GM12878 (cell line): ENCODE results near the gene NSL1. TPM values are rescaled to one million over a fixed set of nuclear protein-coding genes. Genes with fewer than 3 reads are reported as not detected.

Source experiments
- ATAC-seq: fragments of 200-7000 bp; cut with Tn5 transposase; 3 replicates; pipeline ENCODE4 v1.9.1; 2020; ENCODE audit warnings: mild to moderate bottlenecking, moderate library complexity
- BruUV-seq: library from RNA; stranded (reverse); fragments of 400-500 nt; replicated peaks from 2 replicates; lab custom pipeline; 2021; lab: Mats Ljungman, UMichigan
- CTCF ChIA-PET: fragments of 300-600 bp; sonication (Branson Sonifier 250); formaldehyde crosslinking; extraction: SDS; loops from one replicate; lab custom pipeline; 2021; ENCODE audit warnings: inconsistent platforms; lab: Yijun Ruan, JAX
- POLR2A ChIA-PET: fragments of 350-600 bp; formaldehyde crosslinking; extraction: SDS; loops from one replicate; lab custom pipeline; 2021; ENCODE audit warnings: inconsistent platforms; lab: Charles Lee
- RAD21 ChIA-PET: fragments of 300-600 bp; sonication (Branson Sonifier 250); formaldehyde crosslinking; loops from one replicate; lab custom pipeline; 2023; ENCODE audit warnings: antibody characterized with exemption; ENCODE audit not compliant: unreplicated experiment; lab: Charles Lee
- SMC1A ChIA-PET: fragments of 300-600 bp; sonication (Branson Sonifier 250); formaldehyde crosslinking; loops from one replicate; lab custom pipeline; 2023; ENCODE audit not compliant: unreplicated experiment, uncharacterized antibody; lab: Charles Lee
- DNase-seq: peaks from one replicate; pipeline ENCODE4 v3.0.0-alpha.2; 2011; ENCODE audit warnings: low read depth, low spot score
- FAIRE-seq: peaks from 3 replicates; lab custom pipeline; 2011; peaks lifted over from hg19 to GRCh38; lab: Jason Lieb, UNC
- H2AFZ ChIP-seq: 2 replicates; pipeline ENCODE4 v1.6.0; 2011; ENCODE audit warnings: low read depth, low read length, control low read depth; ENCODE audit not compliant: control insufficient read depth
- H3K27ac ChIP-seq: 2 replicates; pipeline ENCODE4 v1.5.1; 2011; ENCODE audit warnings: control low read depth; ENCODE audit not compliant: control insufficient read depth, insufficient read depth
- H3K27me3 ChIP-seq, 2 experiments: replicated peaks in 1 of 2; 2 replicates each; pipeline versions ENCODE4 v1.6.0 to v1.6.1; 2011; ENCODE audit warnings: low read length in 1 of 2; ENCODE audit not compliant: control insufficient read depth in 2 of 2, insufficient read depth in 2 of 2
- H3K36me3 ChIP-seq, 2 experiments: 2 replicates each; pipeline ENCODE4 v1.5.1; 2011; ENCODE audit warnings: low read length in 1 of 2; ENCODE audit not compliant: control insufficient read depth in 2 of 2, insufficient read depth in 2 of 2
- H3K4me1 ChIP-seq: 2 replicates; pipeline ENCODE4 v1.6.1; 2011; ENCODE audit warnings: mild to moderate bottlenecking, low read length, moderate library complexity, mixed read lengths; ENCODE audit not compliant: control insufficient read depth, insufficient read depth
- H3K4me2 ChIP-seq: 2 replicates; pipeline ENCODE4 v1.6.0; 2011; ENCODE audit warnings: control low read depth; ENCODE audit not compliant: control insufficient read depth, insufficient read depth
- H3K4me3 ChIP-seq: fragments of 200-600 bp; sonication (generic); 2 replicates; pipeline ENCODE4 v1.5.1; 2016
- H3K79me2 ChIP-seq: 2 replicates; pipeline ENCODE4 v1.6.0; 2011; ENCODE audit warnings: low read length; ENCODE audit not compliant: control insufficient read depth, insufficient read depth
- H3K9ac ChIP-seq: 2 replicates; pipeline ENCODE4 v1.8.0; 2011; ENCODE audit warnings: low read length, control low read depth, mixed read lengths; ENCODE audit not compliant: control insufficient read depth, insufficient read depth
- H3K9me3 ChIP-seq: replicated peaks from 3 replicates; pipeline ENCODE4 v1.5.1; 2011; ENCODE audit warnings: mild to moderate bottlenecking, low read length; ENCODE audit not compliant: control insufficient read depth, insufficient read depth
- H4K20me1 ChIP-seq: 2 replicates; pipeline ENCODE4 v1.6.0; 2011; ENCODE audit not compliant: control insufficient read depth, insufficient read depth
- EED ChIP-seq: sonication (generic); IDR thresholded peaks from 2 replicates; pipeline ENCODE4 v1.6.1; 2016; ENCODE audit warnings: antibody characterized with exemption, low read depth
- EZH2 ChIP-seq: IDR thresholded peaks from 2 replicates; pipeline ENCODE4 v1.6.1; 2012; ENCODE audit warnings: low read depth, mild to moderate bottlenecking, control low read depth, inconsistent platforms, low read length, borderline replicate concordance; ENCODE audit not compliant: control insufficient read depth
- FOS ChIP-seq: IDR thresholded peaks from 3 replicates; pipeline ENCODE4 v1.6.1; 2011; ENCODE audit warnings: borderline replicate concordance; ENCODE audit not compliant: insufficient read length; ENCODE audit errors: extremely low read depth
- IKZF2 ChIP-seq, 2 experiments: fragments of 450-650 bp; IDR thresholded peaks; 2 replicates each; pipeline ENCODE4 v1.6.1; 2017; ENCODE audit warnings: mild to moderate bottlenecking in 2 of 2, moderate library complexity in 2 of 2
- JUNB ChIP-seq: IDR thresholded peaks from 2 replicates; pipeline ENCODE4 v1.6.1; 2016; ENCODE audit warnings: antibody characterized with exemption, mild to moderate bottlenecking
- PBX3 ChIP-seq: IDR thresholded peaks from 2 replicates; pipeline ENCODE4 v1.6.1; 2011; ENCODE audit warnings: mild to moderate bottlenecking, low read depth, low read length, moderate library complexity; ENCODE audit not compliant: insufficient replicate concordance
- REST ChIP-seq: IDR thresholded peaks from 2 replicates; pipeline ENCODE4 v1.6.1; 2012; ENCODE audit warnings: mild to moderate bottlenecking, low read depth, low read length
- USF2 ChIP-seq: IDR thresholded peaks from 2 replicates; pipeline ENCODE4 v1.6.1; 2011; ENCODE audit warnings: low read depth, low read length, improper control_type of control experiment, borderline replicate concordance
- ZNF687 ChIP-seq: fragments of 450-650 bp; IDR thresholded peaks from 2 replicates; pipeline ENCODE4 v1.6.1; 2017; ENCODE audit warnings: mild to moderate bottlenecking, moderate library complexity
- WGBS: methylation state at CpG from one replicate; pipeline ENCODE4 v1.1.6; 2016; ENCODE audit warnings: low lambda C conversion rate; ENCODE audit not compliant: insufficient replicate concordance, insufficient coverage; ENCODE audit errors: missing lambda C conversion rate; 5-methylcytosine and 5-hydroxymethylcytosine counted together
- in situ Hi-C: fragments of 300-500 bp; cut with MboI; formaldehyde crosslinking; loops from 9 replicates; pipeline ENCODE4 v1.14.3; 2018; ENCODE audit warnings: mixed read lengths
- intact Hi-C: fragments of 100-400 bp; cut with micrococcal nuclease; formaldehyde crosslinking; loops from one replicate; pipeline ENCODE4 v1.14.2; 2022; ENCODE audit not compliant: unreplicated experiment
- polyA plus RNA-seq, 11 experiments: library from polyadenylated mRNA; depleted of rRNA in 4 of 11; unstranded in 6 of 11; stranded (reverse) in 5 of 11; fragments of >200 nt; fragmentation: Nextera tagmentation in 4 of 11; fragmentation: Illumina TruSeq in 1 of 11; extraction: Ambion mirVana in 4 of 11; extraction: Trizol in 1 of 11; gene quantifications; 1 replicate in 1 of 11; 2 replicates in 10 of 11; pipeline versions ENCODE4 v1.2.1 to v1.2.3, GENCODE V29; 2011 to 2016; ENCODE audit warnings: inconsistent platforms in 2 of 11, missing spikeins in 2 of 11, low read depth in 1 of 11
- total RNA-seq, 4 experiments: library from RNA; depleted of rRNA in 3 of 4; stranded (reverse); fragments of >200 nt in 3 of 4; fragmentation: Illumina TruSeq in 1 of 4; extraction: Trizol in 1 of 4; gene quantifications; 2 replicates each; pipeline versions ENCODE4 v1.2.1 to v1.2.3, GENCODE V29; 2013 to 2021
- TF ChIP-seq, protein P1 (sequence below): fragments of 450-650 bp; IDR thresholded peaks from 2 replicates; pipeline ENCODE4 v1.6.1; 2017; ENCODE audit warnings: mild to moderate bottlenecking, low read depth, inconsistent platforms; ENCODE audit not compliant: poor library complexity, severe bottlenecking

Gene NSL1
- total and polyA plus RNA-seq, 10 of the 15 experiments (the other 5 are each of a cell fraction or from before 2014, with no cell fraction given), result 36.7 to 74.2 (median 46.4) TPM

GRCh38 chr1:212805767-212806166 lies 14.2 kb upstream of the NSL1 start:
- peak; percentile 36; the same call in 2 of the 3 replicates for ATAC-seq
- intact Hi-C loops (no loop called here), in situ Hi-C loops (no loop called here)
- no peak overlapping the region for H3K9ac ChIP-seq
- no peaks in the 10 kb centered on the region for H3K27me3 ChIP-seq
- no peak overlapping the region for H3K27ac ChIP-seq
- H3K4me1 ChIP-seq, result no peaks in the 10 kb centered on the region
- no peak overlapping the region for H3K4me2 ChIP-seq
- 78% methylated on average over 3 of the region's 3 CpGs for WGBS
- ChIA-PET RAD21 (interaction anchor here (1.2 to 1.5 kb wide), 2 partner anchors 9 to 265 kb away, joined by 3 to 4 read pairs; no protein-coding TSS in a partner anchor), SMC1A (interaction anchor here (0.7 to 3.0 kb wide), 6 partner anchors 9 to 157 kb away, joined by 3 to 9 read pairs (median 3); no protein-coding TSS in a partner anchor), CTCF (interaction anchor here (0.6 to 2.4 kb wide), 5 partner anchors 9 to 190 kb away, joined by 3 to 12 read pairs (median 4); no protein-coding TSS in a partner anchor), POLR2A (interaction anchor here (0.6 to 1.0 kb wide), 4 partner anchors 11 to 87 kb away, joined by 3 to 6 read pairs (median 4); no protein-coding TSS in a partner anchor)
- H4K20me1 ChIP-seq, result no peaks in the 10 kb centered on the region
- no peaks in the 10 kb centered on the region for H3K9me3 ChIP-seq
- H3K4me3 ChIP-seq, result no peak overlapping the region
- no peaks in the 10 kb centered on the region for H3K79me2 ChIP-seq
- FAIRE-seq, result no peak
- DNase-seq, result no peak
- no TSS peak for BruUV-seq
- H2AFZ ChIP-seq, result no peak overlapping the region
- H3K36me3 ChIP-seq, result peaks cover 0 to 9% of the 10 kb centered on the region in 2 experiments; a peak in 3 of 4 replicates
- TF ChIP-seq JUNB (no peak), PBX3 (no peak), REST (no peak), IKZF2 (IDR thresholded peaks at IDR 0.05) (no peak), USF2 (no peak), EED (no peak), FOS (no peak), EZH2 (no peak), ZNF687 (no peak)
- TF ChIP-seq, protein P1, sequence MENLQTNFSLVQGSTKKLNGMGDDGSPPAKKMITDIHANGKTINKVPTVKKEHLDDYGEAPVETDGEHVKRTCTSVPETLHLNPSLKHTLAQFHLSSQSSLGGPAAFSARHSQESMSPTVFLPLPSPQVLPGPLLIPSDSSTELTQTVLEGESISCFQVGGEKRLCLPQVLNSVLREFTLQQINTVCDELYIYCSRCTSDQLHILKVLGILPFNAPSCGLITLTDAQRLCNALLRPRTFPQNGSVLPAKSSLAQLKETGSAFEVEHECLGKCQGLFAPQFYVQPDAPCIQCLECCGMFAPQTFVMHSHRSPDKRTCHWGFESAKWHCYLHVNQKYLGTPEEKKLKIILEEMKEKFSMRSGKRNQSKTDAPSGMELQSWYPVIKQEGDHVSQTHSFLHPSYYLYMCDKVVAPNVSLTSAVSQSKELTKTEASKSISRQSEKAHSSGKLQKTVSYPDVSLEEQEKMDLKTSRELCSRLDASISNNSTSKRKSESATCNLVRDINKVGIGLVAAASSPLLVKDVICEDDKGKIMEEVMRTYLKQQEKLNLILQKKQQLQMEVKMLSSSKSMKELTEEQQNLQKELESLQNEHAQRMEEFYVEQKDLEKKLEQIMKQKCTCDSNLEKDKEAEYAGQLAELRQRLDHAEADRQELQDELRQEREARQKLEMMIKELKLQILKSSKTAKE, result no peak
